ENCODE measurements around the gene LFNG. TPM values are rescaled to one million over a fixed set of nuclear protein-coding genes. Genes with fewer than 3 reads are reported as not detected.

The LFNG gene
- total and polyA plus RNA-seq, 9 donors: 0.86 to 8.2 (median 3.3) TPM

DNA sequence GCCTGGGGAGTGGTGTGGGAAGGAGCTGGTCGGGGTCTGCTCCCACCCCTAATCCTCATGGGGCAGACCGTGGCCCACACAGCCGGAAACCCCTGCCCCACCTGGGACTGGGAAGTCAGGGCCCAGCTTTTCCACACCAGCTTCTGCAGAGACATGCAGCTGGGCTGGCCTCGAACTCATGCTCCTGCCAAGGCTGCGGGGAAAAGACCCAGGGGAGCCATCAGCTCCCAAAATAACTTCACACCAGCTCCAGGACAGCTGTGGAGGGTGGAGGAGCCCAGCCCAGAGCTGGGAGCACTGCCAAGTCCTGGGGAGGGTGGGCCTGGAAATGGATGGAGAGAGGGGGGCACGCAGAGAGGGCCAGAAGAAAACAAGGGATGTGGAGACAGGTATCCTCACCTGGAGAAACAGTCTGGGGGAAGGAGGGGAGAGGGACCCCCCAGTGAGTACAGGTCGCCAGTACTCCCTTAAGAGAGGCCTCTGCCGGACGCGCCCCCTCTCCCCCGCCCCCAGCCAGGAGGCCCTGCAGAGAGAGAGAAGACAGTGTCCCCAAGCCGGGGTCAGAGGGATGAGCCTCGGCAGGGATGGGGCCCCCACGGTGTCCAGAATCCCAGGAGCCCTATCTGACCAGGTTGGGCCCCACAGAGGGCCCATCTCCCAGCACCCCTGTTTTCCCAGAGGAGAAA is 31.8 kb upstream of the LFNG start:
- Histone ChIP-seq H3K9me3 (peaks cover 0 to 4% of the 10 kb centered on the region in 2 donors), H3K4me3 (no peak overlapping the region), H3K27ac (no peak overlapping the region), H3K4me1 (ENCODE audit: insufficient read depth) (peaks cover 21% of the 10 kb centered on the region), H3K27me3 (no peaks in the 10 kb centered on the region), H3K36me3 (no peaks in the 10 kb centered on the region)
- 22 to 34% (median 28%) methylated on average over 14 of the region's 14 CpGs for WGBS, 3 donors
- TF ChIP-seq EP300 (IDR thresholded peaks at IDR 0.05) (no peak), POLR2A (IDR thresholded peaks at IDR 0.05) (no peak), CTCF (IDR thresholded peaks at IDR 0.05) (no peak)
- intact Hi-C loops (cut with DNase I): no loop called here
- DNase-seq: peak in 4 of 5 donors; percentile 50 to 71 (median 53)

GRCh38 chr7:2488272-2488645 is 31.3 kb upstream of the LFNG start:
- 49 to 69% (median 69%) methylated on average over 8 of the region's 8 CpGs for WGBS, 3 donors
- Histone ChIP-seq H3K4me1 (ENCODE audit: insufficient read depth) (peaks cover 21% of the 10 kb centered on the region), H3K27me3 (no peaks in the 10 kb centered on the region), H3K36me3 (no peaks in the 10 kb centered on the region), H3K9me3 (peaks cover 0 to under 1% of the 10 kb centered on the region in 2 donors), H3K4me3 (no peak overlapping the region), H3K27ac (no peak overlapping the region)
- intact Hi-C loops (cut with DNase I): no loop called here
- DNase-seq: peak in 3 of 5 donors; percentile 15 to 69 (median 40)
- TF ChIP-seq EP300 (IDR thresholded peaks at IDR 0.05): no peak
- no peak for TF ChIP-seq CTCF (IDR thresholded peaks at IDR 0.05)
- TF ChIP-seq POLR2A (IDR thresholded peaks at IDR 0.05): no peak

GRCh38 chr7:2488681-2489080 is 30.9 kb upstream of the LFNG start:
- no peak for TF ChIP-seq CTCF (IDR thresholded peaks at IDR 0.05)
- TF ChIP-seq EP300 (IDR thresholded peaks at IDR 0.05): no peak
- TF ChIP-seq POLR2A (IDR thresholded peaks at IDR 0.05): no peak
- no peaks in the 10 kb centered on the region for H3K36me3 ChIP-seq
- no peaks in the 10 kb centered on the region for H3K27me3 ChIP-seq
- intact Hi-C loops (cut with DNase I): no loop called here
- peaks cover 21% of the 10 kb centered on the region for H3K4me1 ChIP-seq (ENCODE audit: insufficient read depth)
- no peaks in the 10 kb centered on the region for H3K9me3 ChIP-seq
- WGBS, 3 donors: 25 to 34% (median 27%) methylated on average over 9 of the region's 9 CpGs
- no peak overlapping the region for H3K27ac ChIP-seq
- peak in 2 of 5 donors; percentile 14 to 33 for DNase-seq
- no peak overlapping the region for H3K4me3 ChIP-seq

DNA sequence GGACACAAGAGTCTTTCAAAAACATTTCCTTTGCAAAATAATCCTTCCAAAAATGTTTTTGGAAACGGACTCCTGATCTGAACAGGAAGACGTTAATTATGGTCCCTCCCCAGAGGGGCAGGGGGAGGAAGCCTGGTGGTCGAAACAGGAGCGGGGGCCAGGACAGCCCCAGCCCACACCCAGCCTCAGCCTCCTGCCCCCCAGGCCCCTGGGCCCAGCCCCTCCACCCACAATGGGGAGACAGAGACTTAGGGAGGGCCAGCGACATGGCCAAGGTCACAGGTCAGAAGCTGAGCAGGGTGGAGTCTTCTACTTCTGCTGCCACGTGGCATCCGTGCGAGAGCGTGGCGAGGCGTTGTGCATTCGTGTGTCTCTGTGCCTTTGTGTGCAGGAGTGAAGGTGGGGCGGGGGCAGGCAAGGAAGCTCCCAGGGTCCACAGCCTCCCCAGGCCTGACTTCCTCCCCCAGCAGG is 29.4 kb upstream of the LFNG start:
- TF ChIP-seq EP300 (IDR thresholded peaks at IDR 0.05): no peak
- H3K4me1 ChIP-seq (ENCODE audit: insufficient read depth): peaks cover 21% of the 10 kb centered on the region
- intact Hi-C loops (cut with DNase I): no loop called here
- no peak overlapping the region for H3K4me3 ChIP-seq
- H3K27ac ChIP-seq: no peak overlapping the region
- H3K9me3 ChIP-seq: no peaks in the 10 kb centered on the region
- DNase-seq: peak in 1 of 5 donors; percentile 33
- 29 to 51% (median 44%) methylated on average over 13 of the region's 13 CpGs for WGBS, 3 donors
- H3K27me3 ChIP-seq: no peaks in the 10 kb centered on the region
- H3K36me3 ChIP-seq: no peaks in the 10 kb centered on the region

DNA sequence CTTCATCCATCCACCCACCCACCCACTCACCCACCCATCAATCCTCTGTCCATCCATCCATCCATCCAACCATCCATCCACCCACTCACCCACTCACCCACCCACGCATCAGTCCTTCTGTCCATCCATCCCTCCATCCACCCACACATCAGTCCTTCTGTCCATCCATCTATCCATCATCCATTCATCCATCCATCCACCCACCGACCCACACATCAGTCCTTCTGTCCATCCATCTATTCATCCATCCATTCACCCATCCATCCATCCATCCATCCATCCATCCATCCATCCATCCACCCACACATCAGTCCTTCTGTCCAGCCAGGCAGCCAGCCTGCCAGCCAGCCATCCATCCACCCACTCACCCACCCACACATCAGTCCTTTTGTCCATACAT is 27.5 kb upstream of the LFNG start:
- 97 to 98% (median 98%) methylated on average over 2 of the region's 2 CpGs for WGBS, 3 donors
- Histone ChIP-seq H3K36me3 (no peaks in the 10 kb centered on the region), H3K4me1 (ENCODE audit: insufficient read depth) (peaks cover 20% of the 10 kb centered on the region), H3K9me3 (no peaks in the 10 kb centered on the region), H3K27ac (no peak overlapping the region), H3K4me3 (no peak overlapping the region), H3K27me3 (no peaks in the 10 kb centered on the region)
- no peak for DNase-seq
- no peak for TF ChIP-seq POLR2A (IDR thresholded peaks at IDR 0.05)
- no peak for TF ChIP-seq CTCF (IDR thresholded peaks at IDR 0.05)
- intact Hi-C loops (cut with DNase I): no loop called here
